ENCODE measurements around the gene MYADML2.
"Not testable (repeated sequence)": the region's sequence is repeated elsewhere in the genome, so short reads cannot be mapped to it uniquely, and the experiment has no call there.

MYADML2 gene

GRCh38 chr17:81958633-81959342 lies 11.8 kb upstream of the MYADML2 start:
- DNase-seq (ENCODE audit: low read depth), result no peak

- no peak for DNase-seq (ENCODE audit: low read depth)
Measured at GRCh38 chr17:81957691-81958432, 10.8 kb upstream of the MYADML2 start.

- no peak for DNase-seq (ENCODE audit: low read depth)
Measured at GRCh38 chr17:81956607-81957589, 9.9 kb upstream of the MYADML2 start.

- no peak for DNase-seq (ENCODE audit: low read depth)
Measured at GRCh38 chr17:81955756-81956544, 8.9 kb upstream of the MYADML2 start.

- no peak for DNase-seq (ENCODE audit: low read depth)
Measured at GRCh38 chr17:81955058-81955681, 8.1 kb upstream of the MYADML2 start.

- DNase-seq (ENCODE audit: low read depth), result no peak
Measured at GRCh38 chr17:81954131-81955057, 7.4 kb upstream of the MYADML2 start.

GRCh38 chr17:81953443-81953842 lies 6.4 kb upstream of the MYADML2 start:
- not testable (repeated sequence) for DNase-seq (ENCODE audit: low read depth)

GRCh38 chr17:81952792-81953228 lies 5.8 kb upstream of the MYADML2 start:
- no peak for DNase-seq (ENCODE audit: low read depth)

GRCh38 chr17:81951785-81952684 lies 5.0 kb upstream of the MYADML2 start:
- no peak for DNase-seq (ENCODE audit: low read depth)

GRCh38 chr17:81950501-81950900 lies 3.5 kb upstream of the MYADML2 start:
- DNase-seq (ENCODE audit: low read depth), result no peak

GRCh38 chr17:81948635-81949378 lies 1.8 kb upstream of the MYADML2 start:
- DNase-seq (ENCODE audit: low read depth), result no peak

GRCh38 chr17:81944858-81945257 lies 2.2 kb downstream of the MYADML2 start:
- no peak for DNase-seq (ENCODE audit: low read depth)

GRCh38 chr17:81942167-81942553 lies 4.9 kb downstream of the MYADML2 start:
- DNase-seq (ENCODE audit: low read depth), result no peak

GRCh38 chr17:81941484-81942166 lies 5.4 kb downstream of the MYADML2 start:
- no peak for DNase-seq (ENCODE audit: low read depth)

- DNase-seq (ENCODE audit: low read depth), result no peak
Measured at GRCh38 chr17:81940538-81941483, 6.2 kb downstream of the MYADML2 start.

GRCh38 chr17:81939881-81940385 lies 7.1 kb downstream of the MYADML2 start:
- no peak for DNase-seq (ENCODE audit: low read depth)

Data from activated T-helper 9 cell treated with anti-CD3 and anti-CD28 coated beads, Interleukin-2, amount 50 U/mL, for 16 hours (primary cell).